K562 (cell line): ENCODE data around the gene DNAJC13. TPM values are rescaled to one million over a fixed set of nuclear protein-coding genes. Genes with fewer than 3 reads are reported as not detected.

Experiments
- ATAC-seq: fragments of 200-7000 bp; cut with Tn5 transposase; 3 replicates; pipeline ENCODE4 v1.9.1; 2020; ENCODE audit warnings: moderate library complexity
- BruUV-seq: library from RNA; stranded (reverse); fragments of 400-500 nt; replicated peaks from 2 replicates; lab custom pipeline; 2021; lab: Mats Ljungman, UMichigan
- CTCF ChIA-PET: fragments of 300-600 bp; formaldehyde crosslinking; extraction: SDS; loops from one replicate; lab custom pipeline; 2021; ENCODE audit warnings: low intra/inter-chr PET ratio; lab: Yijun Ruan, JAX
- POLR2A ChIA-PET: fragments of 300-600, 350-650 bp; sonication (Branson Sonifier 250); formaldehyde crosslinking; extraction: SDS; loops from one replicate; lab custom pipeline; 2021; ENCODE audit warnings: antibody characterized with exemption, inconsistent platforms; lab: Yijun Ruan, JAX
- DNase-seq, 4 experiments: peaks; one replicate each; pipeline versions ENCODE4 v3.0.0 to v3.0.0-alpha.2; 2011 to 2018; ENCODE audit warnings: low spot score in 3 of 4, mixed read lengths in 3 of 4; ENCODE audit errors: extremely low read depth in 1 of 4
- FAIRE-seq: peaks from 2 replicates; lab custom pipeline; 2011; peaks lifted over from hg19 to GRCh38; lab: Jason Lieb, UNC
- H2AFZ ChIP-seq: 2 replicates; pipeline ENCODE4 v1.6.0; 2011; ENCODE audit warnings: low read depth, low read length, control low read depth, inconsistent platforms
- H3K27ac ChIP-seq: fragments of 200-600 bp; 3 replicates; pipeline ENCODE4 v1.8.0; 2011; ENCODE audit warnings: low read depth, mild to moderate bottlenecking, control low read depth, inconsistent platforms, low read length, moderate library complexity, mixed read lengths; ENCODE audit errors: extremely low read depth
- H3K27me3 ChIP-seq, 2 experiments: fragments of 300-600 bp in 1 of 2; 2 replicates in 1 of 2; 3 replicates in 1 of 2; pipeline versions ENCODE4 v1.6.0 to v1.8.0; 2011; ENCODE audit warnings: inconsistent platforms in 2 of 2, low read length in 2 of 2, mild to moderate bottlenecking in 1 of 2, mixed read lengths in 1 of 2, moderate library complexity in 1 of 2; ENCODE audit not compliant: control insufficient read depth in 2 of 2, insufficient read depth in 2 of 2
- H3K36me3 ChIP-seq: fragments of 300-600 bp; 3 replicates; pipeline ENCODE4 v1.8.0; 2011; ENCODE audit warnings: mild to moderate bottlenecking, low read length, inconsistent platforms; ENCODE audit not compliant: control insufficient read depth, insufficient read depth
- H3K4me1 ChIP-seq, 2 experiments: fragments of 200-600 bp in 1 of 2; replicated peaks in 1 of 2; 2 replicates in 1 of 2; 3 replicates in 1 of 2; pipeline versions ENCODE4 v1.5.1 to v1.8.0; 2011; ENCODE audit warnings: inconsistent platforms in 2 of 2, low read length in 2 of 2, mild to moderate bottlenecking in 1 of 2, mixed read lengths in 1 of 2, moderate library complexity in 1 of 2; ENCODE audit not compliant: control insufficient read depth in 2 of 2, insufficient read depth in 2 of 2
- H3K4me2 ChIP-seq: 2 replicates; pipeline ENCODE4 v1.6.1; 2011; ENCODE audit warnings: low read length, control low read depth, inconsistent platforms, mixed read lengths; ENCODE audit not compliant: insufficient read depth
- H3K4me3 ChIP-seq: fragments of 200-600 bp; sonication (generic), shearing (Covaris generic); 2 replicates; pipeline ENCODE4 v1.5.1; 2016; ENCODE audit warnings: control low read depth, inconsistent platforms
- H3K79me2 ChIP-seq: fragments of 200-600 bp; 3 replicates; pipeline ENCODE4 v1.8.0; 2011; ENCODE audit warnings: low read length, inconsistent platforms; ENCODE audit not compliant: control insufficient read depth, insufficient read depth
- H3K9ac ChIP-seq, 2 experiments: 2 replicates each; pipeline versions ENCODE4 v1.6.0 to v1.6.1; 2011; ENCODE audit warnings: low read depth in 2 of 2, low read length in 2 of 2, control low read depth in 1 of 2, inconsistent platforms in 1 of 2, mild to moderate bottlenecking in 1 of 2, mixed read lengths in 1 of 2; ENCODE audit not compliant: insufficient read depth in 1 of 2
- H3K9me1 ChIP-seq: one replicate; pipeline ENCODE4 v1.6.0; 2011; ENCODE audit warnings: inconsistent platforms, mild to moderate bottlenecking, low read length, moderate library complexity; ENCODE audit not compliant: control insufficient read depth, insufficient read depth
- H3K9me3 ChIP-seq: replicated peaks from 2 replicates; pipeline ENCODE4 v1.5.1; 2011; ENCODE audit warnings: low read depth, low read length, inconsistent platforms; ENCODE audit not compliant: control insufficient read depth, insufficient read depth
- H4K20me1 ChIP-seq: replicated peaks from 2 replicates; pipeline ENCODE4 v1.6.1; 2011; ENCODE audit warnings: low read length, inconsistent platforms, mixed read lengths; ENCODE audit not compliant: control insufficient read depth, insufficient read depth
- EP300 ChIP-seq: IDR thresholded peaks from 2 replicates; pipeline ENCODE4 v1.6.1; 2012; ENCODE audit warnings: low read length, improper control_type of control experiment
- JUNB ChIP-seq: fragments of 450-650 bp; formaldehyde crosslinking; conservative IDR thresholded peaks from 2 replicates; pipeline ENCODE4 v1.4.0; 2020; ENCODE audit warnings: mild to moderate bottlenecking
- L3MBTL2 ChIP-seq: fragments of 450-650 bp; IDR thresholded peaks from 2 replicates; pipeline ENCODE4 v1.6.1; 2016; ENCODE audit warnings: mild to moderate bottlenecking, moderate library complexity
- PRPF4 ChIP-seq: fragments of 200-400 bp; formaldehyde crosslinking; IDR thresholded peaks from one replicate; pipeline ENCODE4 v1.6.1; 2017; ENCODE audit warnings: low read length, low read depth, mild to moderate bottlenecking; ENCODE audit not compliant: insufficient read depth, poor library complexity, severe bottlenecking
- SIRT6 ChIP-seq: IDR thresholded peaks from one replicate; pipeline ENCODE4 v1.6.1; 2012; ENCODE audit warnings: low read depth, mild to moderate bottlenecking, control low read depth, inconsistent platforms, low read length, moderate library complexity
- TRIM24 ChIP-seq, 2 experiments: fragments of 450-650 bp; IDR thresholded peaks; 2 replicates each; pipeline ENCODE4 v1.6.1; 2016
- ZBTB40 ChIP-seq, 2 experiments: fragments of 450-650 bp in 1 of 2; sonication (generic) in 1 of 2; formaldehyde crosslinking in 1 of 2; IDR thresholded peaks; 2 replicates each; pipeline versions ENCODE4 v1.7.1 to v1.9.0; 2016 to 2022; ENCODE audit warnings: inconsistent platforms in 1 of 2, mild to moderate bottlenecking in 1 of 2, missing genetic modification reagents in 1 of 2
- WGBS: fragments of 100-300 bp; shearing (Covaris generic); methylation state at CpG from one replicate; pipeline ENCODE4 v1.1.6; 2016; ENCODE audit warnings: low coverage, mixed read lengths; ENCODE audit not compliant: insufficient coverage; ENCODE audit errors: missing lambda C conversion rate; 5-methylcytosine and 5-hydroxymethylcytosine counted together
- in situ Hi-C: fragments of 300-500 bp; cut with MboI; formaldehyde crosslinking; loops from 4 replicates; pipeline ENCODE4 v1.15.0; 2018; ENCODE audit warnings: inconsistent platforms, mixed read lengths
- intact Hi-C: fragments of 100-400 bp; cut with micrococcal nuclease; formaldehyde crosslinking; loops from 2 replicates; pipeline ENCODE4 v1.14.2; 2022
- polyA plus RNA-seq, 8 experiments: library from polyadenylated mRNA; depleted of rRNA in 4 of 8; stranded (reverse) in 5 of 8; unstranded in 3 of 8; fragments of >200 nt; fragmentation: Nextera tagmentation in 2 of 8; fragmentation: Illumina TruSeq in 1 of 8; extraction: Ambion mirVana in 2 of 8; extraction: Trizol in 1 of 8; gene quantifications; 2 replicates each; pipeline versions ENCODE4 v1.2.1 to v1.2.3, GENCODE V29; 2011 to 2014; ENCODE audit warnings: inconsistent platforms in 1 of 8, missing spikeins in 1 of 8
- total RNA-seq, 7 experiments: library from RNA; depleted of rRNA in 6 of 7; stranded (reverse); fragments of >200 nt in 6 of 7; fragmentation: Illumina TruSeq in 2 of 7; extraction: Trizol in 2 of 7; gene quantifications; 2 replicates each; pipeline versions ENCODE4 v1.2.1 to v1.2.3, GENCODE V29; 2011 to 2021; ENCODE audit warnings: low replicate concordance in 1 of 7
- TF ChIP-seq, protein P1 (sequence below): fragments of 200-400 bp; formaldehyde crosslinking; IDR thresholded peaks from 2 replicates; pipeline ENCODE4 v1.6.1; 2017; ENCODE audit warnings: mild to moderate bottlenecking, low read depth, low read length, moderate library complexity

DNAJC13 gene
- total and polyA plus RNA-seq, 9 of the 15 experiments (the other 6 are each of a cell fraction or from before 2014, with no cell fraction given): 2.9 to 17.1 (median 10.2) TPM

DNA sequence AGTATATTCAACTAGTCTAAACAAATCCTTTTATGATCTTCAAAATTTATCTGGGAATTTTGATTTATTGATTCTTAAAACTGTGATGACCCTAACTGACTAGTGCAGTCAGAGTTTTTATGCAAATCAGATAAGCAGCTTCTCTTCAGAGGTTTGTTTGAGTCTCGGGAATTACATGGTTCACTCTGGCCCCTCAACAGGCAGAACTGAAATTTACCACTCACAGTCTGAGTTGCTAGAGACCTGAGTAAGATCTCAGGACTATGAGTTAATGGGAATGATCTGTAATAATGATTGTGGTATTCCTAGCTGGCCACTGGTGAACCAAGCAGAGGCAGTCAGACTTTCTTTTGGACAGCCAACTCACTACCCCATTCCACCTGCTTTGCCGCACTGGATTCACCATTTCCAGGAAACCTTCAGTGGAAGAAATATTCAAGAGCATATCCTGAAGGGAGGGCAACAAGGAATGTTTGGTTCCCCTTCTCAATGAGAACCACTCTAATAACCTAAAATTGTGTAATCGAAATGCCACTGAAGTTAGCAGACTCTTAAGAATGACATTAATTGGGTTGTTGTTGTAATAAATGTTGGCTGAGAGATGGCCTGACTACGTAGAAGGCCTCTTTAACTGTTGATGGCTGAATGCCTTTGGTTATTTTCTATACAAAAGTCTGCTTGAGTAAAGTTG is 11.5 kb upstream of the DNAJC13 start:
- CTCF ChIA-PET: no interaction called here
- no peak overlapping the region for H3K9ac ChIP-seq
- 8% methylated on average over 4 of the region's 4 CpGs for WGBS

More for the DNA sequence above, 11.5 kb upstream of the DNAJC13 start:
- H3K9me1 ChIP-seq: no peaks in the 10 kb centered on the region
- TF ChIP-seq EP300 (no peak), SIRT6 (no peak), JUNB (CRISPR knock-in tag) (no peak), TRIM24 (IDR thresholded peaks at IDR 0.05) (no peak), ZBTB40 (IDR thresholded peaks at IDR 0.05) (no peak), ZBTB40 (CRISPR knock-in tag; IDR thresholded peaks at IDR 0.05) (no peak), L3MBTL2 (no peak), PRPF4 (no peak)
- TF ChIP-seq, protein P1, sequence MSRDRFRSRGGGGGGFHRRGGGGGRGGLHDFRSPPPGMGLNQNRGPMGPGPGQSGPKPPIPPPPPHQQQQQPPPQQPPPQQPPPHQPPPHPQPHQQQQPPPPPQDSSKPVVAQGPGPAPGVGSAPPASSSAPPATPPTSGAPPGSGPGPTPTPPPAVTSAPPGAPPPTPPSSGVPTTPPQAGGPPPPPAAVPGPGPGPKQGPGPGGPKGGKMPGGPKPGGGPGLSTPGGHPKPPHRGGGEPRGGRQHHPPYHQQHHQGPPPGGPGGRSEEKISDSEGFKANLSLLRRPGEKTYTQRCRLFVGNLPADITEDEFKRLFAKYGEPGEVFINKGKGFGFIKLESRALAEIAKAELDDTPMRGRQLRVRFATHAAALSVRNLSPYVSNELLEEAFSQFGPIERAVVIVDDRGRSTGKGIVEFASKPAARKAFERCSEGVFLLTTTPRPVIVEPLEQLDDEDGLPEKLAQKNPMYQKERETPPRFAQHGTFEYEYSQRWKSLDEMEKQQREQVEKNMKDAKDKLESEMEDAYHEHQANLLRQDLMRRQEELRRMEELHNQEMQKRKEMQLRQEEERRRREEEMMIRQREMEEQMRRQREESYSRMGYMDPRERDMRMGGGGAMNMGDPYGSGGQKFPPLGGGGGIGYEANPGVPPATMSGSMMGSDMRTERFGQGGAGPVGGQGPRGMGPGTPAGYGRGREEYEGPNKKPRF: no peak
- TF ChIP-seq, all 486 proteins: peak for 0
- no peaks in the 10 kb centered on the region for H3K9me3 ChIP-seq
- H3K4me3 ChIP-seq: no peak overlapping the region
- BruUV-seq: no TSS peak
- POLR2A ChIA-PET: interaction anchor here (0.6 kb wide), 1 partner anchor 220 kb away, joined by 3 read pairs; no protein-coding TSS in a partner anchor
- no peaks in the 10 kb centered on the region for H4K20me1 ChIP-seq
- intact Hi-C loops (no loop called here), in situ Hi-C loops (no loop called here)
- no peak overlapping the region for H2AFZ ChIP-seq
- H3K4me2 ChIP-seq: no peak overlapping the region
- H3K27ac ChIP-seq: no peak overlapping the region
- H3K36me3 ChIP-seq: no peaks in the 10 kb centered on the region
- peaks cover 0 to 7% of the 10 kb centered on the region in 2 experiments; a peak in 1 of 5 replicates for H3K27me3 ChIP-seq
- H3K4me1 ChIP-seq: no peaks in the 10 kb centered on the region
- H3K79me2 ChIP-seq: no peaks in the 10 kb centered on the region
- no peak for FAIRE-seq
- no peak for DNase-seq
- ATAC-seq: no peak
